T-helper 1 cell (primary cell): Measurements from ENCODE around the gene NRG4.
"Not testable (repeated sequence)": the region's sequence is repeated elsewhere in the genome, so short reads cannot be mapped to it uniquely, and the experiment has no call there.

Source experiments
- DNase-seq, 5 donors: peaks; one replicate each; pipeline ENCODE4 v3.0.0-alpha.2; 2012 to 2020
- total RNA-seq, 4 donors: gene quantifications; one replicate each; lab custom pipeline; 2026; lab: John Stamatoyannopoulos, UW

NRG4 gene
- total RNA-seq: 0 reads per million in 4 donors

- DNase-seq: no peak
Observed at GRCh38 chr15:76011627-76012551, at the start of gene NRG4. Gene NRG4 (minus strand): TSS chr15:76012424. CDS start chr15:76011230, 1,194 bp downstream.

GRCh38 chr15:76061700-76062099 is 49.5 kb upstream of the NRG4 start:
- DNase-seq: no peak

GRCh38 chr15:76060118-76060989 is 48.1 kb upstream of the NRG4 start:
- DNase-seq: peak in 2 of 5 donors; percentile 8 to 16

- DNase-seq: peak in 1 of 5 donors; percentile 24
Observed at GRCh38 chr15:76059320-76060117, 47.3 kb upstream of the NRG4 start, which contains the start of gene TMEM266. Gene TMEM266 (plus strand): TSS chr15:76059985. CDS start chr15:76134264, 74,279 bp downstream.

- DNase-seq: peak in 1 of 5 donors; percentile 12
Observed at GRCh38 chr15:76058714-76059319, 46.6 kb upstream of the NRG4 start.

GRCh38 chr15:76057332-76058000 is 45.2 kb upstream of the NRG4 start:
- DNase-seq: peak in 2 of 5 donors; percentile 23 to 38

DNA sequence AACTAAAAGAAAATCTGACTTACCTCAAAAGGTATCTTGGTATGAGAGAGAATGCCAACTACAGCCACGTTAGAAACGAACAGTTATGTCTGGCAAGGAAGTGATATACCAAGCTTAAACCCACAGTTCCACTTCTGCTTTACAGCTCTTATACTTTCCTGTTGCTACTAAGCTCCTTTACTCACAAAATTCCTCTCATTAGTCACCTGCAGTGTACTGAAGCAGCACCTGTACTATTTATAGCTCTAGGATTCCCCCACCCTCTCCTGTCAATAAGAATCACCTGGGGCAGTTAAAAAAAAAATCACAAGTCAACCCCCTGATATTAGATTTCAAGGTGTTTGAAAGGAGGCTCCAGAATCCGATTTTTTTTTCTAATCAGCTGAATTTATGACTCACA is 44.7 kb upstream of the NRG4 start:
- DNase-seq: no peak

GRCh38 chr15:76054201-76054600 is 42.0 kb upstream of the NRG4 start:
- not testable (repeated sequence) for DNase-seq

DNA sequence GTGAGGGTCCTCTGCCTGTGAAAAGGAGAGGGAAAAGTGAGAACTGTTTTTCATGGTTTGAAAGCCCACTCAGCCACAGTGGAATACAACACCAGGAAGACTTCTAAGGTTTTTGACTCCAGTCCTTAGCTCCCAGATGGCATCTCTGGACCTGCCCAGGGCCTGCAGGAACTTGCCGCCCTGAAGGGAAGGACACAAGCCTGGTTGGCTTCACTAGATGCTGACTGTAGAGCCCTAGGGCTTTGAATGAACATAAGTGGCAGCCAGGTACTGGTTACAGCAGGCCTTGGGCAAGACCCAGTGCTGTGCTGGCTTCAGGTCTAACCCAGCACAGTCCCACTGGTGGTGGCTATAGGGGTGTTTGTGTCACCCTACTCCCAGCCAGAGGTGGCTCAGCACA is 26.3 kb upstream of the NRG4 start:
- DNase-seq: no peak

GRCh38 chr15:76035593-76035992 is 23.4 kb upstream of the NRG4 start:
- DNase-seq: no peak

GRCh38 chr15:76034111-76034510 is 21.9 kb upstream of the NRG4 start:
- no peak for DNase-seq

GRCh38 chr15:76033438-76033837 is 21.2 kb upstream of the NRG4 start:
- DNase-seq: no peak

- no peak for DNase-seq
Observed at GRCh38 chr15:76032046-76032445, 19.8 kb upstream of the NRG4 start.

- DNase-seq: no peak
Observed at GRCh38 chr15:76024021-76024768, 12.0 kb upstream of the NRG4 start.

DNA sequence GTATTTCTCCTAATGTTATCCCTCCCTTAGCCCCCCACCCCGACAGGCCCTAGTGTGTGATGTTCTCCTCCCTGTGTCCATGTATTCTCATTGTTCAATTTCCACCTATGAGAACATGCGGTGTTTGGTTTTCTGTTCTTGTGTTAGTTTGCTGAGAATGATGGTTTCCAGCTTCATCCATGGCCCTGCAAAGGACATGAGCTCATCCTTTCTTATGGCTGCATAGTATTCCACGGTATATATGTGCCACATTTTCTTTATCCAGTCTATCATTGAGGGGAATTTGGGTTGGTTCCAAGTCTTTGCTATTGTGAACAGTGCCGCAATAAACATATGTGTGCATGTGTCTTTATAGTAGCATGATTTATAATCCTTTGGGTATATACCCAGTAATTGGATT is 1.2 kb upstream of the NRG4 start:
- not testable (repeated sequence) for DNase-seq

- no peak for DNase-seq
Observed at GRCh38 chr15:76010613-76011012, 1.6 kb downstream of the NRG4 start.

DNA sequence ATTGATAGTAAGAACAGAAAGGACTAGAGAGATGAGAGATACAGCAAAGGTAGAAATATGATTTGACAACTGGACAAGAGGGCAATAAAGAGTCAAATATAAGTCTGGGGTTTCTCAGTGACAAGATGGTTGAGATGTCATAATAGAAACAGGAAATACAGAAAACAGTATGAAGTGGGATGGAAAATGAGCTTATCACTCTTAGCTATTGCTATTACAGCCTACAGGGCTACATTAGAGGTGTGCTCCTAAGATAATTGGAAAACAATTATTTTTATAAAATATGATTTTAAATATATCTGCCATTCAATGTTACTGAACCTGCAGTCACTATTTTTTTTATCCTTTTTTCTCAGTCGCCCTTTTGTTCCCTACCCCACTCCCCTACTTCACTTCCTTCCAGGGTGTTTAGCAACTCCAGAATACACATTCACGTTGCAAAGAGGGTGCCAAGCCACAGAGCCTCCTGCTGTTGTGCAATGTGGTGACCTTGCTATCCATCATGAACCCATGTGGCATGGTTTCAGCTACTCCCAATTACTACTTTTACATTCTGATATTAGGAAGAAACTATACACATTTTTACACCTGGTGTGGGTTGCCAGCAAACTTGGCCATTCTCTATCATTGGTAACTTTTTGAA is 6.0 kb downstream of the NRG4 start:
- DNase-seq: no peak

GRCh38 chr15:76003364-76003763 is 8.9 kb downstream of the NRG4 start:
- DNase-seq: no peak

DNA sequence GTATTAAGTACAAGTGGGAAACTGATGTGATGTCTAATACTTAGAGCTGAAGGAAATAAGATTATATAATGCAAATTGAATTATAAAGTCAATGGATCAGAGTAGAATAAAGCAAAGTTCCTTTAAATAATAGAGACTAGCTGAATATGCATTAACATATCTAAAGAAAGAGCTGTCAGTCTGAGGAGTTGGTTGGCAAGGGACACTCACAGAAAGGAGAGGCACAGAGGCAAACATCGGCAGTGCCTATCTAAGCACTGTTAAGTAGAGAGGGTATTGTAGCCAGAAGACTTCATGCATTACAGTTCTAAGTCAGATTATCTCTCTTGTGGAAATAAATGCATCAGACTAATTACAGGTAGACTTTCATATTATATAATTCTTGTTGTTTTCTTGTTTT is 16.6 kb downstream of the NRG4 start:
- no peak for DNase-seq

GRCh38 chr15:75994220-75994619 is 18.0 kb downstream of the NRG4 start:
- no peak for DNase-seq
